Measurements from ENCODE around the gene C8A. TPM values are rescaled to one million over a fixed set of nuclear protein-coding genes. Genes with fewer than 3 reads are reported as not detected.

The C8A gene
- total and polyA plus RNA-seq, 2 of the 13 experiments (the other 11 are each of a cell fraction or from before 2014, with no cell fraction given): 10.5 to 15.0 TPM

DNA sequence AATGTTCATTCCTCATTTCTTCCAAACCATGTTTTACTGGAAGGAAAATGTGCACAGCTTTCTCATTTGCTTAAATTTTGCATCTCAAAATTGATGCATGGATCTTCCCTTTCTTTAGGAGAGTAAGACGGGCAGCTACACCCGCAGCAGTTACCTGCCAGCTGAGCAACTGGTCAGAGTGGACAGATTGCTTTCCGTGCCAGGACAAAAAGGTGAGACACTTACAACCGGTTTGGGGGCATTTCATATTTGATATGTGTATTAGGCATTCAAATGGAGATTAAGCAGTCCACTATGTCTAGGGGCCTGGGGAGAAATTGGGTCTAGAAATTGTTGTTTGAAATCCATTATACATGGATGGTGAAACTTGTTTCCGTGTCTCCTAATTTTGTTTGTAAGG, 12.9 kb downstream of the C8A start:
- no peak for TF ChIP-seq SUZ12 (IDR thresholded peaks at IDR 0.05; ENCODE audit: low read depth, low read length)
- TF ChIP-seq ZNF253 (CRISPR knock-in tag; IDR thresholded peaks at IDR 0.05; ENCODE audit: borderline replicate concordance): no peak
- TF ChIP-seq, protein P1, sequence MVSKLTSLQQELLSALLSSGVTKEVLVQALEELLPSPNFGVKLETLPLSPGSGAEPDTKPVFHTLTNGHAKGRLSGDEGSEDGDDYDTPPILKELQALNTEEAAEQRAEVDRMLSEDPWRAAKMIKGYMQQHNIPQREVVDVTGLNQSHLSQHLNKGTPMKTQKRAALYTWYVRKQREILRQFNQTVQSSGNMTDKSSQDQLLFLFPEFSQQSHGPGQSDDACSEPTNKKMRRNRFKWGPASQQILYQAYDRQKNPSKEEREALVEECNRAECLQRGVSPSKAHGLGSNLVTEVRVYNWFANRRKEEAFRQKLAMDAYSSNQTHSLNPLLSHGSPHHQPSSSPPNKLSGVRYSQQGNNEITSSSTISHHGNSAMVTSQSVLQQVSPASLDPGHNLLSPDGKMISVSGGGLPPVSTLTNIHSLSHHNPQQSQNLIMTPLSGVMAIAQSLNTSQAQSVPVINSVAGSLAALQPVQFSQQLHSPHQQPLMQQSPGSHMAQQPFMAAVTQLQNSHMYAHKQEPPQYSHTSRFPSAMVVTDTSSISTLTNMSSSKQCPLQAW (CRISPR knock-in tag; IDR thresholded peaks at IDR 0.05): no peak
- TF ChIP-seq ZNF839 (CRISPR knock-in tag; IDR thresholded peaks at IDR 0.05; ENCODE audit: borderline replicate concordance): no peak
- TF ChIP-seq, protein P2, sequence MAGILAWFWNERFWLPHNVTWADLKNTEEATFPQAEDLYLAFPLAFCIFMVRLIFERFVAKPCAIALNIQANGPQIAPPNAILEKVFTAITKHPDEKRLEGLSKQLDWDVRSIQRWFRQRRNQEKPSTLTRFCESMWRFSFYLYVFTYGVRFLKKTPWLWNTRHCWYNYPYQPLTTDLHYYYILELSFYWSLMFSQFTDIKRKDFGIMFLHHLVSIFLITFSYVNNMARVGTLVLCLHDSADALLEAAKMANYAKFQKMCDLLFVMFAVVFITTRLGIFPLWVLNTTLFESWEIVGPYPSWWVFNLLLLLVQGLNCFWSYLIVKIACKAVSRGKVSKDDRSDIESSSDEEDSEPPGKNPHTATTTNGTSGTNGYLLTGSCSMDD (CRISPR knock-in tag; IDR thresholded peaks at IDR 0.05): no peak
- TF ChIP-seq MTF2 (CRISPR knock-in tag; IDR thresholded peaks at IDR 0.05; ENCODE audit: borderline replicate concordance): no peak
- TF ChIP-seq FOXJ3 (CRISPR knock-in tag; IDR thresholded peaks at IDR 0.05; ENCODE audit: borderline replicate concordance): no peak
- TF ChIP-seq ZNF773 (CRISPR knock-in tag; IDR thresholded peaks at IDR 0.05; ENCODE audit: borderline replicate concordance): no peak
- TF ChIP-seq KDM4B (CRISPR knock-in tag; IDR thresholded peaks at IDR 0.05): no peak
- no peak for TF ChIP-seq ZSCAN9 (CRISPR knock-in tag; IDR thresholded peaks at IDR 0.05; ENCODE audit: borderline replicate concordance)
- TF ChIP-seq CREM (IDR thresholded peaks at IDR 0.05): no peak
- TF ChIP-seq CREM (CRISPR knock-in tag; IDR thresholded peaks at IDR 0.05): no peak
- TF ChIP-seq, protein P3, sequence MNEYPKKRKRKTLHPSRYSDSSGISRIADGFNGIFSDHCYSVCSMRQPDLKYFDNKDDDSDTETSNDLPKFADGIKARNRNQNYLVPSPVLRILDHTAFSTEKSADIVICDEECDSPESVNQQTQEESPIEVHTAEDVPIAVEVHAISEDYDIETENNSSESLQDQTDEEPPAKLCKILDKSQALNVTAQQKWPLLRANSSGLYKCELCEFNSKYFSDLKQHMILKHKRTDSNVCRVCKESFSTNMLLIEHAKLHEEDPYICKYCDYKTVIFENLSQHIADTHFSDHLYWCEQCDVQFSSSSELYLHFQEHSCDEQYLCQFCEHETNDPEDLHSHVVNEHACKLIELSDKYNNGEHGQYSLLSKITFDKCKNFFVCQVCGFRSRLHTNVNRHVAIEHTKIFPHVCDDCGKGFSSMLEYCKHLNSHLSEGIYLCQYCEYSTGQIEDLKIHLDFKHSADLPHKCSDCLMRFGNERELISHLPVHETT (CRISPR knock-in tag; conservative IDR thresholded peaks at IDR 0.05): no peak
- TF ChIP-seq, protein P4, sequence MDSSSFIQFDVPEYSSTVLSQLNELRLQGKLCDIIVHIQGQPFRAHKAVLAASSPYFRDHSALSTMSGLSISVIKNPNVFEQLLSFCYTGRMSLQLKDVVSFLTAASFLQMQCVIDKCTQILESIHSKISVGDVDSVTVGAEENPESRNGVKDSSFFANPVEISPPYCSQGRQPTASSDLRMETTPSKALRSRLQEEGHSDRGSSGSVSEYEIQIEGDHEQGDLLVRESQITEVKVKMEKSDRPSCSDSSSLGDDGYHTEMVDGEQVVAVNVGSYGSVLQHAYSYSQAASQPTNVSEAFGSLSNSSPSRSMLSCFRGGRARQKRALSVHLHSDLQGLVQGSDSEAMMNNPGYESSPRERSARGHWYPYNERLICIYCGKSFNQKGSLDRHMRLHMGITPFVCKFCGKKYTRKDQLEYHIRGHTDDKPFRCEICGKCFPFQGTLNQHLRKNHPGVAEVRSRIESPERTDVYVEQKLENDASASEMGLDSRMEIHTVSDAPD (CRISPR knock-in tag; IDR thresholded peaks at IDR 0.05): no peak
- no peak for TF ChIP-seq MXI1 (IDR thresholded peaks at IDR 0.05; ENCODE audit: borderline replicate concordance, low read depth, low read length)
- TF ChIP-seq ZNF335 (CRISPR knock-in tag; IDR thresholded peaks at IDR 0.05): no peak
- TF ChIP-seq ZNF501 (CRISPR knock-in tag; IDR thresholded peaks at IDR 0.05): no peak
- TF ChIP-seq, protein P5, sequence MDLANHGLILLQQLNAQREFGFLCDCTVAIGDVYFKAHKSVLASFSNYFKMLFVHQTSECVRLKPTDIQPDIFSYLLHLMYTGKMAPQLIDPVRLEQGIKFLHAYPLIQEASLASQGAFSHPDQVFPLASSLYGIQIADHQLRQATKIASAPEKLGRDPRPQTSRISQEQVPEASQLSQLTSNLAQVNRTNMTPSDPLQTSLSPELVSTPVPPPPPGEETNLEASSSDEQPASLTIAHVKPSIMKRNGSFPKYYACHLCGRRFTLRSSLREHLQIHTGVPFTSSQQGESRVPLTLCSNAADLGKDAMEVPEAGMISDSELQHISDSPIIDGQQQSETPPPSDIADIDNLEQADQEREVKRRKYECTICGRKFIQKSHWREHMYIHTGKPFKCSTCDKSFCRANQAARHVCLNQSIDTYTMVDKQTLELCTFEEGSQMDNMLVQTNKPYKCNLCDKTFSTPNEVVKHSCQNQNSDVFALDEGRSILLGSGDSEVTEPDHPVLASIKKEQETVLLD (CRISPR knock-in tag; IDR thresholded peaks at IDR 0.05; ENCODE audit: low read depth): no peak
- FAIRE-seq (no peak), DNase-seq (ENCODE audit: low spot score) (no peak), ATAC-seq (no peak)
- CTCF ChIA-PET (ENCODE audit: low intra/inter-chr PET ratio, low total read pairs): no interaction called here
- H3K27me3 ChIP-seq (ENCODE audit: control insufficient read depth in 1 of 2, insufficient read depth in 2 of 2, low read length in 2 of 2): no peaks in the 10 kb centered on the region
- no peaks in the 10 kb centered on the region for H3K9me3 ChIP-seq (ENCODE audit: low read length)
- H2AFZ ChIP-seq (ENCODE audit: low read length): no peak overlapping the region
- H3K4me1 ChIP-seq (ENCODE audit: insufficient read depth, low read length): no peaks in the 10 kb centered on the region
- BruUV-seq (replicated peaks): no TSS peak
- H4K20me1 ChIP-seq (ENCODE audit: insufficient read depth, low read length): no peaks in the 10 kb centered on the region
- POLR2A ChIA-PET: no interaction called here
- in situ Hi-C loops (cut with HindIII; ENCODE audit: extremely low pct_ligation_motif_present, low pct_unique_long_range_greater_than_20kb): no loop called here
- no peak overlapping the region for H3K27ac ChIP-seq (ENCODE audit: extremely low read length, insufficient read depth, low read length)
- intact Hi-C loops (cut with micrococcal nuclease; ENCODE audit: unreplicated experiment): no loop called here
- no peak overlapping the region for H3K9ac ChIP-seq (ENCODE audit: insufficient read depth, low read depth, low read length)
- H3K4me2 ChIP-seq (ENCODE audit: low read depth, low read length): no peak overlapping the region
- 97% methylated on average over 5 of the region's 5 CpGs for WGBS (ENCODE audit: low lambda C conversion rate)
- H3K4me3 ChIP-seq (replicated peaks in 1 of 3; ENCODE audit: insufficient read depth in 1 of 3, low read depth in 2 of 3, low read length in 3 of 3): no peak overlapping the region
- no peaks in the 10 kb centered on the region; a peak in 1 of 5 replicates for H3K36me3 ChIP-seq (replicated peaks in 1 of 2; ENCODE audit: control insufficient read depth in 1 of 2, insufficient read depth in 2 of 2, low read length in 2 of 2)
- H3K79me2 ChIP-seq (ENCODE audit: insufficient read depth, low read length): no peaks in the 10 kb centered on the region

All from HepG2 (cell line).